ENCODE measurements around the gene GNB5. TPM values are rescaled to one million over a fixed set of nuclear protein-coding genes. Genes with fewer than 3 reads are reported as not detected.
"Not testable (repeated sequence)": the region's sequence is repeated elsewhere in the genome, so short reads cannot be mapped to it uniquely, and the experiment has no call there.

The GNB5 gene
- total RNA-seq, 1 donor from 2014 or later = 29.4 TPM

GRCh38 chr15:52170199-52170598 lies 21.0 kb downstream of the GNB5 start:
- not testable (repeated sequence) for DNase-seq (ENCODE audit: low spot score)

DNA sequence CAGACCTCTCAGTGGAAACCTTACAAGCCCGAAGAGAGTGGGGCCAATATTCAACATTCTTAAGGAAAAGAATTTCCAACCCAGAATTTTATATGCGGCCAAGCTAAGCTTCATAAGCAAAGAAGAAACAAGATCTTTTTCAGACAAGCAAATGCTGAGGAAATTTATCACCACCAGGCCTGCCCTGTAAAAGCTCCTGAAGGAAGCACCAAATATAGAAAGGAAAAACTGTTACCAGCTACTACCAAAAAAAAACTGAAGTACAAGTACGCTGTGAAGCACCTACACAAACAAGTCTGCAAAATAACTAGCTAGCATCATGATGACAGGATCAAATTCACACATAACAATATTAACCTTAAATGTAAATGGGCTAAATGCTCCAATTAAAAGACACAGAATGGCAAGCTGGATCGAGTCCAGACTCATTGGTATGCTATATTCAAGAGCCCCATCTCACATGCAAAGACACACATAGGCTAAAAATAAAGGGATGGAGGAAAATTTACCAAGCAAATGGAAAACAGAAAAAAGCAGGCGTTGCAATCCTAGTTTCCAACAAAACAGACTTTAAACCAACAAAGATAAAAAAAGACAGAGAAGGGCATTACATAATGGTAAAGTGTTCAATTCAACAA lies 25.6 kb downstream of the GNB5 start:
- not testable (repeated sequence) for DNase-seq (ENCODE audit: low spot score)

GRCh38 chr15:52164631-52165265 lies 26.4 kb downstream of the GNB5 start:
- DNase-seq (ENCODE audit: low spot score) = no peak

GRCh38 chr15:52163321-52164190 lies 27.6 kb downstream of the GNB5 start:
- no peak for DNase-seq (ENCODE audit: low spot score)

GRCh38 chr15:52162876-52163275 lies 28.3 kb downstream of the GNB5 start:
- DNase-seq (ENCODE audit: low spot score) = no peak

DNA sequence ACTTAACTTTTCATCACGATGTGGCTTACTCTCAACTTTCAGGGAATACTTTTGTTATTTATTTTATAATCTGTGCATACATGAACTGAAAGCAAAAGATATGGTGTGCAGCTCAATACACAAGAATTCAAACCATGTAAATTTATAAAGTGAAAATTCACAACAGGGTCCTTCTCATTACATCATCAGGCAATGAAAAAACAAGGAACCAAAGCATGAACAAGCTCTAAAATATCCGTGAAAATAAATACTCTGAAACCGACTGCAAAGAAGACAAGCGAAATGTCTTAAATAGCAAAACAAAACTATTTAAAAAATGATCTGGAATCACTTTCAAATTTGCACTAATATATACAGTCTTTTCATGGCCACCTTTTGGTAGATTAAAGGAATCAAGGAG lies 28.9 kb downstream of the GNB5 start:
- DNase-seq (ENCODE audit: low spot score) = no peak

- DNase-seq (ENCODE audit: low spot score) = no peak
Measured at GRCh38 chr15:52161406-52161966, 29.7 kb downstream of the GNB5 start.

- no peak for DNase-seq (ENCODE audit: low spot score)
Measured at GRCh38 chr15:52159645-52160044, 31.5 kb downstream of the GNB5 start.

DNA sequence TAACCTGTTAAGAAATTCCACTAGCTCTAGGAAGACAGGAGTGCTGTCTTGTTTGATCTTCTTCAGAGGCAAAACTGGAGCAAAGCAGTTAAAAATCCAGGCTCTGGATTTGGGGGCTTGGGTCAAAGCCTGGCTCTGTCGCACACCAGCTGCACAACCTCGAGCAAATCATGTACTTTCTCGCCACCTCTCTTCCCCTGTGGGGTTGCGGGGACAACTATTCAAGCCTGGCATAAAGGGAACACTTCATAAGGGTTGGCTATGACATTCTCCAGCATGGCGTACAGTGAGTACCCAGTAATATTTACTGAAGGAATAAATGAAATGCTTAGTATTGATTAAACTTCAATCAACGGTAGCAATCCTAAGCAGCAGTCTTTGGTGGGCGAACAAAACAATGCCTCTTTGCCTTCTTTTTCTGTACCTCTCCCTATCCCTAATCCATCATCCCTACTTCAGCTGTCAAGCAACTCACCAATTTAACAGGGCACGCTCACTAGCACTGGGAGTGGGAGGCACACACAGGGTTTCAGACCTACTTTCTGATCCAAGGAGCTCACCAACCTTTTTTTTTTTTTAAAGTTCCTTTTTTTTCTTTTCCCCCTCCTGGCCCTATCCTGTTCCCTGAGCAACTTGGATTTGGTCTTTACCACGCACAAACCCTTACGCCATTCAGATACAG lies 33.0 kb downstream of the GNB5 start:
- DNase-seq (ENCODE audit: low spot score) = no peak

- DNase-seq (ENCODE audit: low spot score) = no peak
Measured at GRCh38 chr15:52155878-52156277, 35.3 kb downstream of the GNB5 start.

GRCh38 chr15:52154896-52155865 lies 36.0 kb downstream of the GNB5 start:
- DNase-seq (ENCODE audit: low spot score) = no peak

- DNase-seq (ENCODE audit: low spot score) = no peak
Measured at GRCh38 chr15:52153900-52154895, 37.0 kb downstream of the GNB5 start.

GRCh38 chr15:52151353-52151752 lies 39.8 kb downstream of the GNB5 start:
- DNase-seq (ENCODE audit: low spot score) = no peak

- DNase-seq (ENCODE audit: low spot score) = no peak
Measured at GRCh38 chr15:52150871-52151270, 40.3 kb downstream of the GNB5 start.

- no peak for DNase-seq (ENCODE audit: low spot score)
Measured at GRCh38 chr15:52150043-52150825, 41.0 kb downstream of the GNB5 start.

DNA sequence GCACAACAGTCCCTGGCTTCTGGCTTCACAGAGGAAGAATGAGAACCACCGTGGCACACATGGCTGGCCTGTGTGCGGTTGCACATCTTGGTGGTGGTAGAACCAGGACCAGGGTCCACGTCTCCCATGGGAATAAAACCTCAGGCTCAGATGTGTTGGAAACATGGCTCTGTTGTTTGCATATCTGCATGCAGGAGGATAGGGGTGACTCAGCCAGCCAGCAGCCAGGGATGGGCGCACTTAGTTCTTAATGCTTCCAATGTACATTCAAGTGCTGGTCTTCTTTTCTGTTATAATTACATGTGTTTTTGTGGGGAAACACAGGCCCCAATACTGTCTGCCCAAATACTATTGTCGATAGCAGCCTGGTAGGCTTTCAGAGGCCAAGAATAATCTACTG lies 42.8 kb downstream of the GNB5 start:
- no peak for DNase-seq (ENCODE audit: low spot score)

- DNase-seq (ENCODE audit: low spot score) = no peak
Measured at GRCh38 chr15:52146776-52147175, 44.4 kb downstream of the GNB5 start.

DNA sequence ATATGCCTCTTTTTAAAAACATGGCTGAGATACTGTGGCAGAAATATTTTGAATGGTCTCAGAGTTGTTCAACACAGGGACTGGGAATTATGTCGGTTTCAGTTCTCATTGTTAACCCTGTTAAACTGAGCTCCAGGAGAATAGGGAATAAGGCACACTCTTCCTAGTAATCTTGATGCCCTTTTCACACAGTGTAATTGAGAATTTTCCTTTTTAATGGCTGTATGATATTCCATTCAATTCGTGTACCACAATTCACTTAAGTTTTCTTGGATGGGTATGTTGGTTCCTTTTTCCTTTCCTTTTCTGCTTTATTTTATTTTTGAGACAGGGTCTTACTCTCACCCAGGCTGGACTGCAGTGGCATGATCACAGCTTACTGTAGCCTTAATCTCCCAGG lies 44.9 kb downstream of the GNB5 start:
- DNase-seq (ENCODE audit: low spot score) = no peak
